Neuronal stem cell (in vitro differentiated cells): ENCODE data around the gene PRKN.

Experiments used
- DNase-seq: peaks from one replicate; pipeline ENCODE4 v3.0.0-alpha.2; 2013; ENCODE audit warnings: low spot score
- H2AFZ ChIP-seq: one replicate; pipeline ENCODE4 v1.6.1; 2013; ENCODE audit warnings: mild to moderate bottlenecking, low read length, inconsistent platforms
- H2AK5ac ChIP-seq: 2 replicates; pipeline ENCODE4 v1.6.1; 2013; ENCODE audit warnings: low read depth, mild to moderate bottlenecking, inconsistent platforms, low read length, moderate library complexity, mixed read lengths
- H2BK120ac ChIP-seq: 2 replicates; pipeline ENCODE4 v1.6.1; 2013; ENCODE audit warnings: low read depth, mild to moderate bottlenecking, inconsistent platforms, low read length, moderate library complexity, mixed read lengths
- H2BK12ac ChIP-seq: one replicate; pipeline ENCODE4 v1.6.1; 2013; ENCODE audit warnings: low read length, inconsistent platforms
- H2BK15ac ChIP-seq: 2 replicates; pipeline ENCODE4 v1.6.1; 2013; ENCODE audit warnings: mild to moderate bottlenecking, low read length, inconsistent platforms, mixed read lengths
- H2BK5ac ChIP-seq: one replicate; pipeline ENCODE4 v1.6.1; 2013; ENCODE audit warnings: inconsistent platforms, mild to moderate bottlenecking, low read length, moderate library complexity
- H3K14ac ChIP-seq: one replicate; pipeline ENCODE4 v1.6.1; 2013; ENCODE audit warnings: low read length, inconsistent platforms
- H3K18ac ChIP-seq: 2 replicates; pipeline ENCODE4 v1.6.1; 2013; ENCODE audit warnings: low read length, inconsistent platforms
- H3K23ac ChIP-seq: 2 replicates; pipeline ENCODE4 v1.6.1; 2013; ENCODE audit warnings: low read depth, mild to moderate bottlenecking, mixed read lengths, low read length, inconsistent platforms; ENCODE audit not compliant: poor library complexity
- H3K27ac ChIP-seq: replicated peaks from 3 replicates; pipeline ENCODE4 v1.5.1; 2013; ENCODE audit warnings: low read length, inconsistent platforms
- H3K27me3 ChIP-seq, 3 experiments: 2 replicates each; pipeline ENCODE4 v1.6.1; 2013; ENCODE audit warnings: low read length in 3 of 3, mild to moderate bottlenecking in 2 of 3, inconsistent platforms in 1 of 3, low read depth in 1 of 3, mixed read lengths in 1 of 3, moderate library complexity in 1 of 3; ENCODE audit not compliant: control insufficient read depth in 3 of 3, insufficient read depth in 3 of 3
- H3K36me3 ChIP-seq, 2 donors: replicated peaks in 1 of 2; 2 replicates each; pipeline ENCODE4 v1.6.1; 2013; ENCODE audit warnings: low read length in 2 of 2; ENCODE audit not compliant: control insufficient read depth in 2 of 2, insufficient read depth in 2 of 2
- H3K4ac ChIP-seq: 2 replicates; pipeline ENCODE4 v1.6.1; 2013; ENCODE audit warnings: inconsistent platforms, mild to moderate bottlenecking, low read length, moderate library complexity
- H3K4me1 ChIP-seq, 2 donors: 1 replicate in 1 of 2; 2 replicates in 1 of 2; pipeline ENCODE4 v1.6.1; 2013; ENCODE audit warnings: low read length in 2 of 2, low read depth in 1 of 2; ENCODE audit not compliant: control insufficient read depth in 2 of 2, insufficient read depth in 1 of 2
- H3K4me2 ChIP-seq: one replicate; pipeline ENCODE4 v1.6.1; 2013; ENCODE audit warnings: mild to moderate bottlenecking, low read length, inconsistent platforms; ENCODE audit not compliant: insufficient read depth, poor library complexity, severe bottlenecking
- H3K4me3 ChIP-seq, 2 donors: 2 replicates each; pipeline ENCODE4 v1.5.1; 2013; ENCODE audit warnings: low read length in 2 of 2, mild to moderate bottlenecking in 2 of 2, inconsistent platforms in 1 of 2, moderate library complexity in 1 of 2
- H3K79me1 ChIP-seq: one replicate; pipeline ENCODE4 v1.6.1; 2013; ENCODE audit warnings: low read depth, mild to moderate bottlenecking, inconsistent platforms, low read length, moderate library complexity
- H3K9ac ChIP-seq: one replicate; pipeline ENCODE4 v1.6.1; 2013; ENCODE audit warnings: mild to moderate bottlenecking, low read depth, low read length, inconsistent platforms; ENCODE audit not compliant: poor library complexity
- H3K9me3 ChIP-seq, 2 donors: replicated peaks in 1 of 2; 2 replicates each; pipeline versions ENCODE3 to v1.6.1; 2013; ENCODE audit warnings: low read length in 2 of 2, mild to moderate bottlenecking in 2 of 2, inconsistent platforms in 1 of 2, low read depth in 1 of 2, mixed read lengths in 1 of 2, moderate library complexity in 1 of 2; ENCODE audit not compliant: control insufficient read depth in 2 of 2, insufficient read depth in 1 of 2
- H4K8ac ChIP-seq: one replicate; pipeline ENCODE4 v1.6.1; 2013; ENCODE audit warnings: low read depth, mild to moderate bottlenecking, inconsistent platforms, low read length, moderate library complexity
- H4K91ac ChIP-seq: one replicate; pipeline ENCODE4 v1.6.1; 2013; ENCODE audit warnings: low read length, low read depth, mild to moderate bottlenecking, inconsistent platforms; ENCODE audit not compliant: poor library complexity
- WGBS, 2 donors: extraction: QIAGEN DNeasy Blood & Tissue Kit; methylation state at CpG; one replicate each; pipeline ENCODE4 v1.1.7; 2013; ENCODE audit warnings: missing lambda C conversion rate in 2 of 2, mixed read lengths in 1 of 2; ENCODE audit not compliant: insufficient read length in 2 of 2, insufficient replicate concordance in 1 of 2; ENCODE audit errors: extremely low coverage in 2 of 2; 5-methylcytosine and 5-hydroxymethylcytosine counted together

PRKN gene

GRCh38 chr6:161547617-161548016 is 1179.9 kb downstream of the PRKN start:
- no peak for DNase-seq
- no peak overlapping the region for H3K23ac ChIP-seq
- H4K91ac ChIP-seq = no peak overlapping the region
- H3K27ac ChIP-seq = no peak overlapping the region
- H3K9ac ChIP-seq = no peak overlapping the region
- no peak overlapping the region for H3K18ac ChIP-seq
- H2BK15ac ChIP-seq = no peak overlapping the region
- H2AFZ ChIP-seq = no peak overlapping the region
- no CpG with 5 or more reads among the region's 2 CpGs for WGBS, 2 donors
- no peak overlapping the region for H2BK120ac ChIP-seq
- H3K36me3 ChIP-seq = no peaks in the 10 kb centered on the region
- H3K14ac ChIP-seq = no peak overlapping the region
- no peak overlapping the region for H3K4me3 ChIP-seq
- no peak overlapping the region for H2AK5ac ChIP-seq
- no peak overlapping the region for H2BK12ac ChIP-seq
- H3K79me1 ChIP-seq = no peaks in the 10 kb centered on the region
- no peak overlapping the region for H3K4me2 ChIP-seq
- peaks cover 0 to 2% (median 0%) of the 10 kb centered on the region in 3 experiments for H3K27me3 ChIP-seq
- no peak overlapping the region for H3K4ac ChIP-seq
- H3K9me3 ChIP-seq = peaks cover 0 to 2% of the 10 kb centered on the region in 2 donors
- H3K4me1 ChIP-seq = peaks cover 1 to 20% of the 10 kb centered on the region in 2 donors
- H2BK5ac ChIP-seq = no peak overlapping the region
- no peak overlapping the region for H4K8ac ChIP-seq

DNA sequence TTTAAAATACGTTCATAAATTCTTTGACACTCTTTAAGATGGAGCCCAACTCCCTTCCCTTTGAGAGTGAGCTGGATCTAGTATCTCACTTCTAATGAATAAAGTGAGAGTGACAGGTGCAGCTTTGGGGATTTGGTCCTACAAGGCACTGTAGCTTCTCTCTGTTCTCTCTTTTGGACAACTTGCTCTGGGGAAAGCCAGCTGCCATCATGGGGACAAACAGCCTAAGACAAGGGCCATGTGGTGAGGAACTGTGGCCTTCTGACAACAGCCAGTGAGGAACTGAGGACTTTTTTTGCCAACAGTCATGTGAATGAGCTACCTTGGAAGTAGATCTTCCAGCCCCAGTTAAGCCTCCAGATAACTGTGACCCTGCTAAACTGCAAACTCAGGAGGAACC is 1180.9 kb downstream of the PRKN start:
- no peak overlapping the region for H2BK120ac ChIP-seq
- H3K27me3 ChIP-seq = peaks cover 0 to 2% (median 0%) of the 10 kb centered on the region in 3 experiments
- no peak overlapping the region for H4K91ac ChIP-seq
- no peak overlapping the region for H2BK5ac ChIP-seq
- H3K27ac ChIP-seq = no peak overlapping the region
- H4K8ac ChIP-seq = no peak overlapping the region
- H2BK15ac ChIP-seq = no peak overlapping the region
- H3K9ac ChIP-seq = no peak overlapping the region
- H3K18ac ChIP-seq = no peak overlapping the region
- no peak overlapping the region for H2AFZ ChIP-seq
- peaks cover 0 to 2% of the 10 kb centered on the region in 2 donors for H3K9me3 ChIP-seq
- no peak overlapping the region for H2BK12ac ChIP-seq
- no peak overlapping the region for H3K23ac ChIP-seq
- H2AK5ac ChIP-seq = no peak overlapping the region
- peaks cover 1 to 20% of the 10 kb centered on the region in 2 donors for H3K4me1 ChIP-seq
- no CpG with 5 or more reads among the region's 1 CpG for WGBS, 2 donors
- H3K4ac ChIP-seq = no peak overlapping the region
- no peaks in the 10 kb centered on the region for H3K79me1 ChIP-seq
- H3K36me3 ChIP-seq = no peaks in the 10 kb centered on the region
- H3K4me3 ChIP-seq = no peak overlapping the region
- no peak overlapping the region for H3K4me2 ChIP-seq
- H3K14ac ChIP-seq = no peak overlapping the region
- no peak for DNase-seq

DNA sequence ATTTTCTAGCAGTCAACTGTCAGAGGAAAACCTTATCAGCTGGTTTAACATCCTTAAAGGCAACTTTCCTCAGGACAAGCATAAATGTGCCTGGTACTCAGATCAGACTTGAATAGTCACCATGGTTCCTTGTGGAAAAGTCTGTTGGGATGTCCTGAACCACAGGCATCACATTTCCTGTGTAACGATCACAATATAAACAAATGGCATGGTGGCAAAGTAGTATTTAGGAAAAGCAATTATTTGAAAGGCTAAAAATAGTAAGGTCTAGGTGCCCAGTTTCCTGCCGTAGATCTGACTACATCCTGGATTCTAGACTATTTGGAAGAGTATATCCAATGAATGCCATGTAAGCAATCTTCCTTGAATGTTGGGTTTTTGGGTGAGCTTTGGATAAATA is 1181.8 kb downstream of the PRKN start:
- no peak overlapping the region for H3K9ac ChIP-seq
- no peak overlapping the region for H2BK15ac ChIP-seq
- DNase-seq = no peak
- H4K91ac ChIP-seq = no peak overlapping the region
- H3K27ac ChIP-seq = no peak overlapping the region
- H3K4me2 ChIP-seq = no peak overlapping the region
- no peak overlapping the region for H3K14ac ChIP-seq
- H2BK12ac ChIP-seq = no peak overlapping the region
- H3K4me3 ChIP-seq = no peak overlapping the region
- H3K4ac ChIP-seq = no peak overlapping the region
- H3K27me3 ChIP-seq = no peaks in the 10 kb centered on the region
- no peaks in the 10 kb centered on the region for H3K36me3 ChIP-seq
- H3K79me1 ChIP-seq = no peaks in the 10 kb centered on the region
- peaks cover 1 to 20% of the 10 kb centered on the region in 2 donors for H3K4me1 ChIP-seq
- H2AFZ ChIP-seq = no peak overlapping the region
- WGBS, 2 donors = no CpG with 5 or more reads among the region's 2 CpGs
- no peaks in the 10 kb centered on the region for H3K9me3 ChIP-seq
- no peak overlapping the region for H2BK5ac ChIP-seq
- no peak overlapping the region for H2AK5ac ChIP-seq
- no peak overlapping the region for H3K18ac ChIP-seq
- no peak overlapping the region for H2BK120ac ChIP-seq
- H3K23ac ChIP-seq = no peak overlapping the region
- no peak overlapping the region for H4K8ac ChIP-seq

GRCh38 chr6:161544801-161545480 is 1182.6 kb downstream of the PRKN start:
- Histone ChIP-seq H2AK5ac (no peak overlapping the region), H3K18ac (no peak overlapping the region), H3K9me3 (no peaks in the 10 kb centered on the region), H2BK12ac (no peak overlapping the region), H3K27ac (no peak overlapping the region), H3K23ac (no peak overlapping the region), H3K79me1 (no peaks in the 10 kb centered on the region), H3K14ac (no peak overlapping the region), H2BK15ac (no peak overlapping the region), H3K27me3 (no peaks in the 10 kb centered on the region), H3K4me3 (no peak overlapping the region), H3K4me1 (peaks cover 1 to 17% of the 10 kb centered on the region in 2 donors), H2AFZ (no peak overlapping the region), H3K4ac (no peak overlapping the region), H3K4me2 (no peak overlapping the region), H4K91ac (no peak overlapping the region), H2BK120ac (no peak overlapping the region), H3K9ac (no peak overlapping the region), H2BK5ac (no peak overlapping the region), H4K8ac (no peak overlapping the region), H3K36me3 (no peaks in the 10 kb centered on the region)
- DNase-seq = no peak
- WGBS, 2 donors = no CpG with 5 or more reads among the region's 10 CpGs
